Stimulated activated CD4-positive, alpha-beta T cell treated with anti-CD3 and anti-CD28 coated beads, Interleukin-1b, Interleukin-23, amount 100 ng/mL, for 48 hours (primary cell): ENCODE results near the gene RMI1.
"Not testable (repeated sequence)": the region's sequence is repeated elsewhere in the genome, so short reads cannot be mapped to it uniquely, and the experiment has no call there.

Source experiments
- DNase-seq: peaks from one replicate; pipeline ENCODE4 v3.0.0-alpha.2; 2020

RMI1 gene

DNA sequence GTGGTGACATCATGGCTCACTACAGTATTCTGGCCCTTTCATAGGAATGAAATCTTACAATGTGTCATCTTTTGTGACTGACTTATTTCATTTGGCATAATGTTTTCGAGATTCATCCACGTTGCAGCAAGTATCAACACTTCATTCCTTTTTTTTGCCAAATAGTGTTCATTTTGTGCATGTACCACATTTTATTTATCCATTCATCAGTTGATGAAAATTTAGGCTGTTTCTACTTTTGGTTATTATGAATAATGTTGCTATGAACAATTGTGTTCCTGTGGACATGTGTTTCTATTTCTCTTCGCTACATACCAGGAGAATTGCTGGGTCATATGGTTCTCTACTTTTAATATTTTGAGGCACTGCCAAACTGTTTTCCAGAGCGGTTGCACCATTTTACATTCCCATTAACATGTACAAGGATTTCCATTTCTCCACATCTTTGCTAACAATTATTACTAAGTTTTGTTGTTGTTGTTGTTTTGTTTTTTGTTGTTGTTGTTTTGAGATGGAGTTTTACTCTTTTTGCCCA is 43.5 kb downstream of the RMI1 start:
- no peak for DNase-seq

DNA sequence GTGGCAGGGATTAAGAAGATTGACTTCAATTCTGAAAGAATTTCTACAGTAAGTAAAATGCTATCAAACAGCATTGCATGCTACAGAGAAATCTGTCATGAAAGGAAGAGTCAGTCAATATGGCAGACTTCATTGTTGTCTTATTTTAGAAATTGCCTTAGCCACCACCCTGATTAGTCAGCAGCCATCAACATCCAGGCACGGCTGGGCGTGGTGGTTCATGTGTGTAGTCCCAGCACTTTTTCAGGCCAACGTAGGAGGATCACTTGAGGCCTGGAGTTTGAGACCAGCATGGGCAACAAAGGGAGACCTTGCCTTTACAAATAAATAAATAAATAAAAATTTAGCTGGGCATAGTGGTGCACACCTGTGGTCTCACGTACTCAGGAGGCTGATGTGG is 46.6 kb downstream of the RMI1 start:
- DNase-seq = no peak

DNA sequence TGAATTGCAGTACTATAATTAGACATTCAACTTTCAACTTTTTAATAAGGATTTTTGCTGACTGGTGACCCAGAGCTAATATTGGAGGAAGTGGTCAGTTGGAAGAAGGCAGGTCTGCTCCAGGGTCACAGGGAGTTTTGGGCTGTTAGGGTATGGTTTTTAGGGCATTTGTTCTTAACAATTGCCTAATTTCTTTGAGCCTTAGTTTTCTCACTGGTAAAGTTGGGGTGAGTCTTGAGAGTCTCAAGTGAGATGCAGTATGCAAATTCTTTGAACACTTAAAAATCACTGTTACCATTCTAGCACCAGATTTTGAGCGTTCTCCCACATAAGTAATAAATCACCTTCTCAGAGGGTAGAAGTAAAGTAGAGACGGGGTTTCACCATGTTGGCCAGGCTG is 50.9 kb downstream of the RMI1 start:
- DNase-seq = no peak

DNA sequence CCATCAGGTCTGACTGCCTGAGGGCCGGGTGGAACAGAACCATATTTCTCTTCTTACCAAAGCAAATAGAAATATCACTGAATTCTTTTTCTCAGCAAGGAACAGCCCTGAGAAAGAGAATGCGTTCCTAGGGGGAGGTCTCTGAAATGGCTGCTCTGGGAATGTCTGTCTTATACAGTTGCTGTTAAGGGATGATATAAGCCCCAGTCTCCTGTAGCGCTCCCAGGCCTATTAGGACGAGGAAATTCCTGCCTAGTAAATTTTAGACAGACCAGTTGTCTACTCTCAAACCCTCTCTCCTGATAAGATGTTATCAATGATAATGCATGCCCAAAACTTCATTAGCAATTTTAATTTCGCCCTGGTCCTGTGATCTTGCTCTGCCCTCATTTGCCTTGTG is 61.3 kb downstream of the RMI1 start:
- DNase-seq = not testable (repeated sequence)

DNA sequence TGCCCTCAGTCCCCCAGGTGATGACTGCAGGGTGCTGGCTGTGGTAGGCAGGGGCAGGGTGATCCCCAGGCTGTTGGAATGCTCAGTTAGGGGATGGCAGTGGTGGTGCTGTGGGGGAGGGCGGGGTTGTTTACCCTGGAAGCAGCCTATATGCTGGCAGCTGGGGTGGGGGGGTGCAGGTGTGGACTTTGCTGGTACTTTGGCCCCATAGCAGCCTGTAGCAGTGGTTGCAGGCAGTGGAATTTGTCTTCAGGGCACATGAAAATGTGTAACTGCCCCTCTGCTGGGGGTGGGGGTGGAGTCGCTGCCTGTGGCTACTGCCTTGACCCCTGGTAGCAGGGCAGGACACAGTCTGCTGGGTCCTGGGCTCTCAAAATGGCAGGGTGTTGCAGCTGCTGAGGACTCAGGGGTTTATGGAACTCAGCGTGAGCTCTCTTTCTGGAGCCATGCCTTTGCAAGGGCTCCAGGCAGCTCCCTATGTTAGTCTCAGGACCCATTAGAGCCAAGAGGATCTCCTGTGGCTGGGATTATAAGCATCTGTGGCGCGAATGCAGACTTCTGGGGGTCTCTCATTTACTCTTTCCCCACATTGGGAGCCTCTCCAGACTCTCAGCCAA is 65.0 kb downstream of the RMI1 start:
- no peak for DNase-seq
